NCI-H1092 treated with DMSO at 0.1 percent for 48 hours (cell line): ENCODE measurements around the gene STOML2.
"Not testable (repeated sequence)": the region's sequence is repeated elsewhere in the genome, so short reads cannot be mapped to it uniquely, and the experiment has no call there.

Experiments
- DNase-seq: peaks from one replicate; lab custom pipeline; 2025; lab: John Stamatoyannopoulos, UW

The STOML2 gene

DNA sequence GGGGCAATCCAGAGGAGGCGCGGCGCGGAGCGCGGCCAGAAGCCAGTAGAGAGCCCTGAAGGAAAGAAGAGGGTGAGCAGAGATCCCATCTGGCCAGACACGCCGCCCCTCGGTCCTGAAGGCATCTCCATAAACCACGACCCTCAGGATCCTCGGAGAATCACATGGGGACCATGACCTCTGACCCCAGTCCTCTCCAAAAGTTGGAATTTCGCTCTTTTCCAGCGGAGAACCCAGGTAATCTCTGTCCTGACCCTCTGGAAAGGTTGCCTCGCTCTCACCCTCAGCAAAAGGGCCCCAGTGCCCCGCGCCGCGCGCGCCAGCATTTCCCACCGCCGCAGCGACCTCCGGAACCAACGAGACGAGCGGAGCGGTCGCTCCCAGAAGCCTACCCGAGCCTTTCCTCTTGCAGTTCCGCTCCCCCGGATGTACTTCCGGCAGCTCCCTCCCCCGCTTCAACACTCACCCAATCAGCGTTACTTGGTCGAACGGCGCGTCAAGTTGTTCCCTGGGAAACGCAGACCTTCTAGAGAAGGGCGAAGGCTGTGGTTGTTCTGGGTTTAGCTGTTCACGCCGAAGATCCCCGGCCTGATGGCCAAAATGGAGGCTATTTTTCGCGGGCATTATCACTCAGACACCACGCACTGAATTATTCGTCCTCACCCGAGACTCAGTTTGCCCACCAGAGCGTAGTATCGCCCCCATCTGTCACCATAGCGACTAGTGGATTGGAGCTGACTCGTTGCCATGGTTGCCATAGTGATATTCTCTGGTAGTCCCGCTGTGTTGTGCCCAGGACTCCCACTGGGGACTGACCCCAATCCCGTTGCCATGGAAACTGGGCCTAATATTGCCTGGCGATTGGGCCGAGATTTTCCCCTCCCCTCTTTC lies at the start of gene STOML2:
TSS of gene STOML2 (minus strand) at position 363 of the 891 bp plus-strand sequence. CDS start at position 326, 37 bp downstream.
- DNase-seq: peak; percentile 99

DNA sequence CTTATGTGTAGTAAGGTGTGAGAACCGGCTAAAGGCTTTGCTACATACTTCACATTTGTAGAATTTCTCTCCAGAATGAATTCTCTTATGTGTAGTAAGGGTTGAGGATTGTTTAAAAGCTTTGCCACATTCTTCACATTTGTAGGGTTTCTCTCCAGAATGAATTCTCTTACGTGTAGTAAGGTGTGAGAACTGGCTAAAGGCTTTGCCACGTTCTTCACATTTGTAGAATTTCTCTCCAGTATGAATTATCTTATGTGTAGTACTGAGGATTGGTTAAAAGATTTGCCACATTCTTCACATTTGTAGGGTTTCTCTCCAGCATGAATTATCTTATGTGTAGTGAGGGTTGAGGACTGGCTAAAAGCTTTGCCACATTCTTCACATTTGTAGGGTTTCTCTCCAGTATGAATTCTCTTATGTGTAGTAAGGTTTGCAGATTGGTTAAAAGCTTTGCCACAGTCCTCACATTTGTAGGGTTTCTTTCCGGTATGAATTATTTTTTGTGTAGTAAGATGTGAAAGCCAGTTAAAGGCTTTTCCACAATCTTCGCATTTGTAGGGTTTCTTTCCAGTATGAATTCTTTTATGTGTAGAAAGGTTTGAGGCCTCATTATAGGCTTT lies 45.1 kb upstream of the STOML2 start:
- not testable (repeated sequence) for DNase-seq

DNA sequence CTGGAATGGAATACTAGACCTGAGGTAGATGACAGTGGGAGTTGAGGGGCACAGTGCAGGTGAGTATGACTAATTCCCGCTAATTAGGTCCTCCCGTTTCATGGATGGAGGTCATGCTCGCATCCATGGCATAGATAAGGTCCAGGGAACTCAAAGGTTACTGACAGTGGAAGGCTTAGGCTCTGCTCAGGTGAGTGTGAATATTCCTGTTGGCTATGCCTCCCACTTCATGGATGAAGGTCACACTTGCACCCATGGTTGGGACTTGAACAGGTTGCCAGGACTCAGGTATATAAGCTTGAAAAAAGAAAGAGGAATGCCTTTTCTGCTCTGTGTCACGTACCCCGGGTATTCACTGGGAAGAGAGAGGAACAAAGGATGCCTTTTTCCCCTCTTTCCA lies 39.1 kb upstream of the STOML2 start:
- DNase-seq: no peak

GRCh38 chr9:35140093-35140492 lies 37.2 kb upstream of the STOML2 start:
- no peak for DNase-seq

DNA sequence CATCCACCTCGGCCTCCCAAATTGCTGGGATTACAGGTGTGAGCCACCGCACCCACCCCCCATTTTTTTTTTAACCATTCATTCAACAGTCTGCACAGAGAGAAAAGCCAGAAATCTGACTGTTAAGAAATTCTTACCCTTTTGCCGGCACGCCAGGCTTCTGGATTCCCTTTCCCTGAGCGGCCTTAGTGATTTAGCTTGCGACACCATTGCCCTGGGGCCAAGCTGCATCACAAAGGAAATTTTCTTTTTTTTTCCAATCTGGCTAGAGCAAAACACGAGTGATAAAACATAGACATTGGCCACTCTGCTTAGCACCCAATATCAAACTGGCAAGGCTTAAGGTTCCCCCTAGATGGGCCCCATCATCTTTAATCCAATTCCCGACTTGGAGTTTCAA lies 33.9 kb upstream of the STOML2 start:
- DNase-seq: no peak

GRCh38 chr9:35135988-35136387 lies 33.1 kb upstream of the STOML2 start:
- DNase-seq: no peak

DNA sequence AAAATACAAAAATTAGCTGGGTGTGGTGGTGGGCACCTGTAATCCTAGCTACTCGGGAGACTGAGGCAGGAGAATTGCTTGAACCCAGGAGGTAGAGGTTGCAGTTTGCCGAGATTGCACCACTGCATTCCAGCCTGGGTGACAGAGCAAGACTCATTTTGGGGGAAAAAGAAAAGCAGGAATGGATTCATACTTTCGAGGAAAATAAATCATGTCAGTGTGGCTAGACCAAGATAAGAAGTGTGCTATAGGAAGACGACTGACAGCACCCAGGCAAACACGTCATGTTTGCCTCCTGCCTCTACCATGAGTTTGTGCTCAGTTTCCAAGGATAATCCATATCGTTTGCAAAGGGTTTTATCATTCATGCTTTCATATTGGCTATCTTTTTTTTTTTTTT lies 32.0 kb upstream of the STOML2 start:
- DNase-seq: no peak

GRCh38 chr9:35116898-35117551 lies 14.1 kb upstream of the STOML2 start:
- DNase-seq: peak; percentile 95

- no peak for DNase-seq
Observed at GRCh38 chr9:35116539-35116897, 13.6 kb upstream of the STOML2 start.

- peak; percentile 95 for DNase-seq
Observed at GRCh38 chr9:35115680-35116538, 13.0 kb upstream of the STOML2 start, which contains the start of gene ATOSB. ATOSB (minus strand) TSS chr9:35115862; CDS start chr9:35108274, 7,588 bp downstream.

DNA sequence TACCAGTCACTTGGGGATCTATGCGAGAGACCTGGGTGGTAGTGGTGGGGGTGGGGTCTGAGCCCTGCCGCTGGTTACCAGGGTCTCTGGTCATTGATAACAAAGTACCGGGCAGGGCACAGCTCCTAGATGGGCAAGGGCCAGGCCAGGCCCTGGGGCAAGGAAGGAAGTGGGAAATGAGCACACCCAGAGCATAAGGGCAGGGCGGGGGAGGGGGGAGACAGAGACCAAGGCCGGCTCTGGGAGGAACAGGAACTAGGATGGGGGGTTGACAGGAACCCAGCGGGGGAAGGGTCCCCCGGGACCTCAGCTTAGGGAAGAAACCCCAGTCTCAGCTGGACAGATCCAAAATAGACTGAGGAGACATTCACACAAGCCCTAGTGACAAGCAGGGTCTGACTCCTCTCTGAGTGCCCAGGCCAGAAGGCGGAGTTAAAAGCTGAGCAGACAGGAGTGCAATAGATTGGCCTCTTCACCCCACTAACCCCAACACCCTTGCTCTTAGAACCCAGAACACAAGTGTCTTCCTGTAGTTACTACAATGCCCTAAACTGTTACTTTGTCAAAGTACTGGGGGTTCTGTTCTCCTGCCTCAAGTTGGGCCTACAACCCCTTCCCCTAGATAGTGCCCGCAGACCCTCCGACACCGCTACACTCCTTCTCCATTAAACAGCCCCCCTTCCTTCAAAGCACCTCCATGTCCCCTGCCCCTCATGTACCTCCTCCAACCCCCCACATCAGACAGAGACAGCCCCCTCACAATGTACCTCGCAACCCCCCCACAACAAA lies 12.1 kb upstream of the STOML2 start:
- no peak for DNase-seq

DNA sequence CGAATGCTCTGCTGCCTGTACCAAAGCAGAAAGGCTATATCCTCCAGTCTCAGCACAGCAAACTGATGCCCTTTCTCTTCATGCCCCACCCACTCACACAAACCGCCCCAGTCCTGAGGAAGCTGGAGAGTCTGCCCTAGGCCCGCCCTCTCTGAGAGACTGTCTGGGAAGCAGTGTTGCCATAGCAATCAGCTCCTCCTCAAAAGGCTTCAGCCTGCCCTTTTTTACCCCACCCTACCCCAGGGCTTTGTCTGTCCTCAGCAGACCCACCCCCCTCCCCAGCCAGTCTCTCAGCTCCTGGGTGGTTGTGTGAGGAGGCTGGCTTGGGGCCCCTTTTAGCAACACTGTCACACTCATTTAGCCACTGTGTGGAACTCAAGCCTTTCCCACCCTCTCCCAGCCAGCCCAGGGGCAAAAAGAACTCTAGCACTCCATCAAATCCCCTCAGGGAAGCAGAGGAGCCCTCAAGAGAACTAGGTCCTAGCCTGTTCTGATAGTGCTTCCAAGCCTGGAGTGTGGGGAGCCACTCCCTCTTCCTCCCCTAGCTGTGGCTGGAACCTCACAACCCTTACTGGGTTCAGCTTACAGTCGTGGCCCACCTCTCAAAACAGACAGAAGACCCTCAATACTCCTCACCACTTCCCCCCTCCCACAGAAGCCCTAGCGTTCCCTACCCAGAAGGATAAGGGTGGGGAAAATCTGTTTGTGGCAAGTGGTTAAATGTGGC lies 11.3 kb upstream of the STOML2 start:
- no peak for DNase-seq

DNA sequence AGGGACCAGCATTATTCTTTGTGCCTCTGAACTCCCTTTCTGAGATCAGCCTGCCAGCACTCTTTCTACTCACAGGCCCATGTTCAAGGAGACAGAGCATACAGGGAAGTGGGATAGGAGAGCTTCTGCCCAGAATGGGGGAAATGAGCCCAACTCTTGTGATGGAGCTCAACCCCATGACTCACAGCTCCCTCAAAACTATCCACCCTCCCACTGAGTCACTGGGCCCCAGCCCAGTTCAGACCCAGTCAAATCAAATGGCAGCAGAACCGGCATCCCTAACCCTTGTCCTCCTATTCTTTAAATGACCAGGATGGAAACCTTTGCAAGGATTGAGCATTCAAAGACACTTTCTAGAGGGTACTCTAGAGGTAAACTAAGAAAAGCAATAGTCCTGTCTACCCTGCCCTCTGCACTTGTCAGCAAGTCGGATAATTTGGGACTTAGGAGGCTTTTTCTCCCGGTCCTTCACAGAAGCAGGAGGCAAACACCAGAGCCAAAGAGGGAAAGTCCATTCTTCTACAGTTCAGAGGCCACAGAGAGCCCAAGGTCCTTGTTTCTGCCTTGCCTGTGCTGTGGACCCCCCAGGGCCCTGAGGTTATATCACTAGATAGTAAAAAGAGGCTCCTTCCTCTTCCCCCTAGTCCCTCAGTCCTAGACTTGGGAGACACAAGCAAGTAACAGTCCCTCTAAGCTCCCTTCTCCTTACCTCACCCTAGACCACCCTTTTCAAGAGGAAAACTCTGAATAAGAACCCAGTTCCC lies 9.5 kb upstream of the STOML2 start:
- no peak for DNase-seq

DNA sequence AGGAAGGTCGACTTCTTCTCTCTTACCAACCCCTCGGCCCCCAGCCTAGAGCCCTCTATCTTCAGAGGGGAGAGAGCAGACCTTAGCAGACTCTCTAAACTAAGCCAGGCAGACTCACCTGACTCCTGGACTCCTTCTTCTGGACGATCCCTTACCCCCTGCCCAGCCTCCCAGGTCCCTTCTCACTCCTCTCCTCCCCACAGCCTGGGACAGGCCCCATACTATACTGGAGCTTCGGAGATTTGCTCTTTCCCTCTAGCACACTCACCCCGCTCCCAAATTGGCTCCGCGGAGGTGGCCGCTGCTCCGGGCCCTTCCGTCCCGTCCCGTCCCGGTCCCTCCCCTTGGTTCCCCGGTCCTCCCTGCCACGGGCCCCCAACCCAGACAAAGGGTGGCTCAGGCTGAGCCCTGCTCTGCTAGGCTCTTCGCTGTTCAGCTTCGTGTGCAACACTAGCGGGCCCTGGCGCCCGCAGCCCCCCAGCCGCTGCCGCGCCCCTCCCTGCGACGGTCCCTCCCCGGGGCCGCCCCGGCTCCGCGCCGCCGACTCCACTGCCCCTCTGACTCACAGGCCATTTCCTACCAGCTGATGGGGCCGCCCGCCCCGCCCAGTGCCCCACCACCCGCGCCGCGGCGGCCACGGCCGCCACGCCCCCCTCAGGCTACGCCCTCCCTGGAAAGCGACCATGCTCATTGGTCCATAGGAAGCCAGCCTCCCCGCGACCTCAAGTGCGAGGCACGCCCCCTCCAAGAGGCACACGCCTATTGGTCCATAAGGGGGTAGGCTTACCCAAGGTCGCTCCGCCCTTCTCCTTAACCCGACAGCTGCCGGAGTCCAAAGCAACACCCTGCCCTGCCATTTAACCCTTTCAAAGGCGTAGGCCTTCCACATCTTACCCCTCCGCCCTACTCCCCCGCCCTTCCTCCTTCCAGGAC lies 8.3 kb upstream of the STOML2 start:
- peak; percentile 97 for DNase-seq

DNA sequence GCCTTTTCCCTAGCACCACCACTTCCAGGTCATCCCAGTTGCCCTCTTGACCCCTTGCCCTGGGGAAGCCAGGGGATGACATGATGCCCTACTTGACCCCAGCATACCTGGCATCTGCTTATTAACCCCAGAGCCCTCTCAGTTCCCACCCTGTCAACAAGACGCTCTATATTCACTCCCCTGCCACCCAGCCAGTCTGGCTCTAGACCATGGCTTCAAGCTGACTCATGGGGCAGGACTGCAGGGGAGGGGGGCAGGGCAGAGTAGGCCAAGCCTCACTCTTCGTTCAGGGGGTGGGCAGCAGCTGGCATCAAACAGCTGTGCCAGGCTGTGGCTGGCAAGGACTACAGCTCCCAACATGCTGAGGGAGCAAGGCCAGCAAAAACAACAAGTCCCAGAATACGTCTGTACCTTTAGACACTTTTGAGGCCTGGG lies 7.4 kb upstream of the STOML2 start:
- no peak for DNase-seq

- DNase-seq: no peak
Observed at GRCh38 chr9:35108946-35109575, 6.1 kb upstream of the STOML2 start.

DNA sequence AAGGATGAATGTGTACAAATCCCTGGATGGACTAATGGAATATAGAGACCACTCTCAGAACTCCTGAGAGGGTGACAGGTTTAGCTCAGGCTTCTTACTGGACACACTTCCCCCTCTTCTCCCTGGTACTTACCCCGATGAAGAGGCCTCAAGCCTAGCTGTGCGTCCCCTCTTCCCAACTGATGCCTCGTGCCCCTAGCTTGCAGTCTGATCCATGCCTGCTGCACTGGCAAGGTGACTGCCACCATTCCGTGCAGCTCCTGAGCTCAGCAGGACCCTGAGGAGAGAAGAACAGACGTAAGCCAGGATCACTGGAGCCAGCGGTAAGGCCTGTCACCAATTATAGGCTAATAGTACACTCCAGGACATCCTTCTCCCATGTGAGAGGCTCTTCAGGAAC lies 5.5 kb upstream of the STOML2 start:
- no peak for DNase-seq
